ENCODE measurements around the gene GABRD. TPM values are rescaled to one million over a fixed set of nuclear protein-coding genes. Genes with fewer than 3 reads are reported as not detected.

The GABRD gene
- total and polyA plus RNA-seq, 7 donors, result 0.05 to 0.66 (median 0.35) TPM; not detected in 3

DNA sequence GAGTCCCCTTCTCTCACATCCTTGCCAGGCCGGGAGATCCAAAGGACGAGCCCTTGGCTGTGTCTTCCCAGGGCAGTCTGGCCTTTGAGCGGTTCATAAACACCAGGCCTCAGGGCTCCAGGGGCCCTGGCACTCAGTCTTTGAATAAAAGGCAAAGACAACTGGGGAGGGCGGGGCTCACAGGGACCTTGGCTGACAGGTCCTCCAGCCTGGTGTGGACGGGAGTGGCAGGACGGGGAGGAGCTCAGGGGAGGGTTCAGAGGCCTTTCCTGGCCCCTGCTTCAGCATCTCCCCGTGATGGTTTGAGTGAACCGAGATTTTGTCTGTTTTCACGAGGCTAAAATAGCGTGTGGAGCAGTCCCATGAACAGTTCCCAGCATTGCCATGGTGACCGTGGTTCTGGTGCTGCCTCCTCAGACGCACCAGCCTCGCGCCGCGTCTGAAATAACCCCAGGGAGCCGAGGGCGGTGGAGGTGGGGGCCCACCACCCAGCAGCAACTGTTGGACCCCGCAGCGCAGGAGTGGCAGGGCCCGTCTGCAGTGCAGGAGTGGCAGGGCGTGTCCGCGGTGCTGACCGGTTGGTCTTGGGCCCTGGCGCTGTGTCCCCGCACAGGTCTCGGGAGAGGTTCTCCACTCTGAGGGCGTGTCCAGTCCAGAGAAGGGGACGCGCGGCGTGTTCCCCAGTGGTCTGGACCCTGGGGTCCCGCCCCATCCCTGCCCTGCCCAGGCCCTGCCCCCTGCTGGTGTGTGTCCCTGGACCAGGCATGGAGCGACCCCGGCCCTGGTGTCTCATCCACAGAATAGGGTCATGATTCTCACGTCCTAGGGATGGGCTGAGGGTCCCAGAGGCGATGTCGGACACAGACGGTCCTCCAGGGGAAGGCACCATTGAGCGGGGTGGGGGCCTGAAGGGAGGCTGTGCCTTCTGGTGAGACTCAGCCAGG lies 24.0 kb downstream of the GABRD start:
- Histone ChIP-seq H3K27ac (no peak overlapping the region), H3K36me3 (ENCODE audit: insufficient read depth in 1 of 2, low read depth in 1 of 2) (no peaks in the 10 kb centered on the region), H3K4me1 (no peaks in the 10 kb centered on the region), H3K27me3 (ENCODE audit: insufficient read depth in 3 of 3, low read length in 2 of 3) (peaks cover 0 to 46% (median 11%) of the 10 kb centered on the region in 3 donors), H3K9me3 (no peaks in the 10 kb centered on the region), H3K4me3 (no peak overlapping the region)
- DNase-seq (no peak), ATAC-seq (no peak)
- intact Hi-C loops (cut with DNase I), result no loop called here
- TF ChIP-seq, protein P1, sequence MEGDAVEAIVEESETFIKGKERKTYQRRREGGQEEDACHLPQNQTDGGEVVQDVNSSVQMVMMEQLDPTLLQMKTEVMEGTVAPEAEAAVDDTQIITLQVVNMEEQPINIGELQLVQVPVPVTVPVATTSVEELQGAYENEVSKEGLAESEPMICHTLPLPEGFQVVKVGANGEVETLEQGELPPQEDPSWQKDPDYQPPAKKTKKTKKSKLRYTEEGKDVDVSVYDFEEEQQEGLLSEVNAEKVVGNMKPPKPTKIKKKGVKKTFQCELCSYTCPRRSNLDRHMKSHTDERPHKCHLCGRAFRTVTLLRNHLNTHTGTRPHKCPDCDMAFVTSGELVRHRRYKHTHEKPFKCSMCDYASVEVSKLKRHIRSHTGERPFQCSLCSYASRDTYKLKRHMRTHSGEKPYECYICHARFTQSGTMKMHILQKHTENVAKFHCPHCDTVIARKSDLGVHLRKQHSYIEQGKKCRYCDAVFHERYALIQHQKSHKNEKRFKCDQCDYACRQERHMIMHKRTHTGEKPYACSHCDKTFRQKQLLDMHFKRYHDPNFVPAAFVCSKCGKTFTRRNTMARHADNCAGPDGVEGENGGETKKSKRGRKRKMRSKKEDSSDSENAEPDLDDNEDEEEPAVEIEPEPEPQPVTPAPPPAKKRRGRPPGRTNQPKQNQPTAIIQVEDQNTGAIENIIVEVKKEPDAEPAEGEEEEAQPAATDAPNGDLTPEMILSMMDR (IDR thresholded peaks at IDR 0.05), result no peak
- WGBS, 3 donors, result 68 to 70% (median 69%) methylated on average over 37 to 41 of the region's 41 CpGs

DNA sequence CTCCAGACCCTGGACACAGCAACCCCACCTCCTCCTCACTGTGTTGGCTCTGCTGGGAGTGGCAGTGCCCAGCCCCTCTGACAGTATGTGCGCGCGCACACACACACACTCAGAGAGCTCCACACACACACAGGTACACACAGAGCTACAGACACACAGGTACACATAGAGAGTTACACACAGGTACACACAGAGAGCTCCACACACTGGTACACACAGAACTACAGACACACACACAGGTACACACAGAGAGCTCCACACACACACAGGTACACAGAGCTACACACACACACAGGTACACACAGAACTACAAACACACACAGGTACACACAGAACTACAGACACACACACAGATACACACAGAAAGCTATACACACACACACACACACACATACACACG lies 24.7 kb downstream of the GABRD start:
- 95 to 99% (median 96%) methylated on average over 4 of the region's 4 CpGs for WGBS, 3 donors
- no peak overlapping the region for H3K27ac ChIP-seq
- H3K9me3 ChIP-seq, result no peaks in the 10 kb centered on the region
- H3K27me3 ChIP-seq (ENCODE audit: insufficient read depth in 3 of 3, low read length in 2 of 3), result peaks cover 0 to 49% (median 11%) of the 10 kb centered on the region in 3 donors
- H3K4me3 ChIP-seq, result no peak overlapping the region
- ATAC-seq (no peak), DNase-seq (no peak)
- no peaks in the 10 kb centered on the region for H3K36me3 ChIP-seq (ENCODE audit: insufficient read depth in 1 of 2, low read depth in 1 of 2)
- no peaks in the 10 kb centered on the region for H3K4me1 ChIP-seq
- TF ChIP-seq, protein P1 (IDR thresholded peaks at IDR 0.05), result no peak
- intact Hi-C loops (cut with DNase I), result loop anchor here in 1 of 2 donors (1.0 to 2.0 kb wide), 2 partner anchors 83 to 100 kb away; no protein-coding TSS in a partner anchor

DNA sequence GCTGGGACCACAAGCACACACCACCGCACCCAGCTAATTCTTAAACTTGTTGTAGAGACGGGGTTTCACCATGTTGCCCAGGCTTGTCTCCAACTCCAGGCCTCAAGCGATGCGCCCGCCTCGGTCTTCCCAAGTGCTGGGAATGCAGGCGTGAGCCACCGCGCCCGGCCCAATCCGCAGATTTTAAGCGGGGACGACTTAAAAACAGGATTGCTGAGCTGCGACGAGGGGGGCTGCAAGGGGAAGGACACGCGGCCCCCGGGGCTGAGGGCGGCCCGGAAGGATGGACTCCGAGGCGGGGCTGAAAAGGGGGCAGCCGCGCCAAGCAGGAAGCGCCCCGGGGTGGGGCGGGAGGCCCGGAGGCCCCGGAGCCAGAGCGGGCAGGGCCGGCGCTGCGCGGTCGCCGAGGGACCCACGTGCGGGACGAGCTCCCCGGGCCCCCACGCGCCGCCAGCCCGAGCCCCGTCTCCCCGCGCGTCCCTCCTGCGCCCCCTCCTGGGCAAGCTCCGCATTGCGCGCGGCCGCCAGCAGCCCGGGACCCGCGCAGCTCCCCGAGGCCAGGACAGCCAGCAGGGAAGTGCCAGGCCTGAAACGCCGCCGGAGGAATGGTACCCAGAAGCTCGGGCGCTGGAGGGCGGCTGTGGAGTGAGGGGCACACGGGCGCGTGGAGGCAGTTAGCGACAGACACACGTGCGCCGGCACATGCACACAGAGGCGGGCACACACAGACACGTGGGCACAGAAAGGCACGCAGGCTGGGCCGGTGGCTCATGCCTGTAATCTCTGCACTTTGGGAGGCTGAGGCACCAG lies 25.6 kb downstream of the GABRD start:
- H3K36me3 ChIP-seq (ENCODE audit: insufficient read depth in 1 of 2, low read depth in 1 of 2), result no peaks in the 10 kb centered on the region
- peak overlapping the region; percentile 45 for H3K4me3 ChIP-seq
- intact Hi-C loops (cut with DNase I), result loop anchor here (1.0 to 5.0 kb wide), 4 partner anchors 82 to 102 kb away; no protein-coding TSS in a partner anchor
- TF ChIP-seq, protein P1 (IDR thresholded peaks at IDR 0.05), result peak; percentile 80
- peaks cover 0 to 53% (median 15%) of the 10 kb centered on the region in 3 donors for H3K27me3 ChIP-seq (ENCODE audit: insufficient read depth in 3 of 3, low read length in 2 of 3)
- H3K4me1 ChIP-seq, result no peaks in the 10 kb centered on the region
- DNase-seq (peak; percentile 79 to 81), ATAC-seq (peak; percentile 81 to 88 (median 82))
- H3K27ac ChIP-seq, result no peak overlapping the region
- 8 to 12% (median 8%) methylated on average over 59 to 75 of the region's 75 CpGs for WGBS, 3 donors
- no peaks in the 10 kb centered on the region for H3K9me3 ChIP-seq

DNA sequence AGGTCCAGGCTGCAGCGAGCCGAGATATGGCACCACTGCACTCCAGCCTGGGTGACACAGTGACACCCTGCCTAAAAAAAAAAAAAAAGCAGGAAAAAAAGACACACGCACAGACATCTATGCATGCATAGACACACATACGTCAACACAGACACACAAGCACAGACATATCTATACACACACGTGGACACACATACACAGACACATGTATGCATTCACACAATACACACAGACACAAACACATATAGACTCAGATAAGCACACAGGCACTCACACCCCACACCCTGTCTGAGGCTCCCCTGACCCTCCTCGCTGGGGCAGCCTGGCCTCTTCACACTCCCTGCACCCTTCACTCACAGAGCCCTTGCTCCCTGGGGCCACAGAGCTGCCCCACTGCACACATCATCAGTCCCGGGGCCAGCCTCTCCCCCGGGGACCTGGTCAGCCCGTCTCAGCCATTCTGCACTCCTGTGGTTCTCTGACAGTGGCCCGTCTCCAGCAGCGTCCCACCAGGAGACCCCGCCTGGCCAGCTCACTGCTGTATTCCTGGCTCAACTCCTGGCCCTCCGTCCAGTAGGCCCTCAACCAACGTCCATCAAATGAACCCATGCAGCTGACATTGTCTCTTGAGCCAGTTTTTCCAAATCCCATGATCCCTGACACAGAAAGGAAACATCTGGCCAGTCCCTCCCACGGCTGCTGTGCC lies 26.5 kb downstream of the GABRD start:
- intact Hi-C loops (cut with DNase I), result loop anchor here (2.0 to 5.0 kb wide), 3 partner anchors 83 to 103 kb away; no protein-coding TSS in a partner anchor
- Histone ChIP-seq H3K27me3 (ENCODE audit: insufficient read depth in 3 of 3, low read length in 2 of 3) (peaks cover 0 to 59% (median 20%) of the 10 kb centered on the region in 3 donors), H3K36me3 (ENCODE audit: insufficient read depth in 1 of 2, low read depth in 1 of 2) (no peaks in the 10 kb centered on the region), H3K4me3 (no peak overlapping the region), H3K9me3 (no peaks in the 10 kb centered on the region), H3K4me1 (no peaks in the 10 kb centered on the region), H3K27ac (no peak overlapping the region)
- 35 to 41% (median 35%) methylated on average over 15 of the region's 15 CpGs for WGBS, 3 donors
- TF ChIP-seq, protein P1 (IDR thresholded peaks at IDR 0.05), result no peak
- ATAC-seq, result no peak
- DNase-seq, result no peak
